ENCODE measurements around the gene SNTG2.

- TF ChIP-seq POLR2AphosphoS5 (IDR thresholded peaks at IDR 0.05; ENCODE audit: borderline replicate concordance, low read depth, low read length) = no peak
- no peak for TF ChIP-seq EZH2 (IDR thresholded peaks at IDR 0.05)
- TF ChIP-seq FOXP2 (optimal IDR thresholded peaks at IDR 0.05; ENCODE audit: control extremely low read depth, extremely low read length, insufficient read depth) = no peak
These were observed 44.9 kb upstream of the SNTG2 start for GRCh38 chr2:905833-906140.
